RCC 7860 (cell line): ENCODE measurements around the gene VRK1.
"Not testable (repeated sequence)": the region's sequence is repeated elsewhere in the genome, so short reads cannot be mapped to it uniquely, and the experiment has no call there.

Experiments used
- DNase-seq: peaks from one replicate; pipeline ENCODE4 v3.0.0-alpha.2; 2015; ENCODE audit warnings: low spot score
- FAIRE-seq: peaks from 2 replicates; lab custom pipeline; 2012; peaks lifted over from hg19 to GRCh38; lab: Jason Lieb, UNC

VRK1 gene

DNA sequence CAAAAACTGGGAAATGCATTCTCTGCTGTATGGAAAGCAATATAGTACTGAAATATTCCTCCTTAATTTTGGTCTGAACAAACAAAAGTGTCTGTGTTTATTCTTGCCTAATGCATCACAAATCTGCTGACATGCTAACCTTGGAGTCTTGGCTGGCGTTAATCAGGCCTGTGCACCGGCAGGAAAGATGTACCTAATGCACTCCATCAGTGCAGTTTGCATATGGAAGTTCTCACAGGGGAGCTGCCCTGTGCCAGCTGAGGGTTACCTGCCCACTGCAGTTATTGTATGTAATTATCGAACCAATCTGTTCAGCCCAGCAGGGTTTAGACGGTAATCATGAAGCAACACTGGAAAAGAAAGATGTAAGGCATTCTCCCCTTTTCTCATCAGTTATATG lies 76.9 kb downstream of the VRK1 start:
- FAIRE-seq = no peak
- no peak for DNase-seq

DNA sequence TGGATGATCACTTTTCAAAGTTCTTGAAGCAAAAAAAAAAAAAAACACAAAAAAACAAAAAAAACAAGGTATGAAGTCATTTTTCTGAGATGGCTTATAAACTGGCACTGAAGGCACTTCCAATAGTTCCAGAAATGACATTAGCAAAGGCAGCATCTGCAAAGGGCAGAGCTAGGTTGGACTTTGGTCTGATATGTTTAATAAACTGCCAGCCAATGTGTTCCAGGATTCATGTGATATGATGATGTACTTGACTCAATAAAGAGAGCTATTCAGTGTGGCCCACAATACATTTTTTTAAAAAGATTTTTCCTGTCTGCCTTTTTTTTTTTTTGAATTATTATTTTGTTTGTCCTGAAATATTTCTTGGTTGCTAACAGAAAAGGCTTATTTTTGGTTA lies 79.6 kb downstream of the VRK1 start:
- DNase-seq = no peak
- FAIRE-seq = no peak

DNA sequence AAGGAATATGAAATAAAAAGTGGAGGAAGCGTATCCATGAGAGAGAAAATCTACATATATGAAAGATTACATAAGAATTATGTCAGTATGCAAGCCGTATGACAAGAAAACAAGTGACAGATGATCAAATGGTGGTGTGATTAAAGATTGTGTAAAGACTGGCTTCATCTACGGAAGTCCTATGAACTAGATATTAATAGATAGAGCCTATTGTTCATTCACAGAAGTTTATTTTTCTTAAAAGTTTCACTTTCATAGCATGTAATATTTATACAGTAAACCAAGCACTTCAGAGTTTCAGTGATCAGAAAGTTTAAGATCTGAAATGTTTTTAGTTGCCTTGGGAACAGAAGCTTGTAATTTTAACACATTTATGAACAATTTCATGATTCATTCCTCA lies 84.5 kb downstream of the VRK1 start:
- FAIRE-seq = no peak

GRCh38 chr14:96883974-96884373 lies 86.8 kb downstream of the VRK1 start:
- FAIRE-seq, DNase-seq: not testable (repeated sequence)

More for the DNA sequence above, 84.5 kb downstream of the VRK1 start:
- DNase-seq = no peak

DNA sequence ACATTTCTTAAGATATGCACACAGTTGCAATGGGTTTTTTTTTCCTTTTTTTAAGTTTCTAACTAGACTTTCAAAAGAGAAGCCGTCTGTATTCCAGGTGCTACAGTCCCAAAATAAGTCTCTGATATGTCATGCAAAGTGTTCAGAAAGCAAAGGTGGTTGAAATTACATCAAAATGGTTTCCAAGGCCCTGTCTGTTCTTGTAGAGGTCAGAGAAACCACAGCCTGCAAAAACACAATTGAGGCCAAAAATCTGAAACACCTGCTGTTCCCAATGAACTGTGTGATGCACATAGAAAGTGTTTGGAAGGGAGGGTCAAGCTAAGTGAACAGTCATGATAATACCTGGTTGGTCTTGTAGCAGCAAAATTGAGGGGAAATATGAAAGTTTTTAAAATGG lies 91.0 kb downstream of the VRK1 start:
- FAIRE-seq (no peak), DNase-seq (no peak)

- DNase-seq (no peak), FAIRE-seq (no peak)
Observed at GRCh38 chr14:96888593-96888992, 91.4 kb downstream of the VRK1 start.

DNA sequence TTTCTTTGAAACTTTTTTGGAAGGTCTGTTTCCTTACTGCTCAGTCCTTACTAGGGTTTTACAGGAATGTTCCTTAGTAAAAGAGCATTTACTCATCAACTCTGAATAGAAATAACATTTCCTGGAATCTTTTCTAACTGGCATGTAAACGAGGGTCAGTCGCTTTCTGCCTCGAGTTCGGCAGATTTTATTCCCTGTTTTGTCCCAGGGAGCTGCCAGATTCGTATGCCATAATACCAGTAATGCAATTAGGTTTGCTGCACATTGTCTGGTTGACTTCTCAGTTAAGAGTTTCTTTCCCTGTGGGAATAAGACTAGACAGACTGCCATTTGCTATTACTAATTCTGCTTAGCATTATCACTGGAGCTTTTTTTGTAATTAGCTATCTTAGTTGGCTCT lies 91.9 kb downstream of the VRK1 start:
- no peak for FAIRE-seq

DNA sequence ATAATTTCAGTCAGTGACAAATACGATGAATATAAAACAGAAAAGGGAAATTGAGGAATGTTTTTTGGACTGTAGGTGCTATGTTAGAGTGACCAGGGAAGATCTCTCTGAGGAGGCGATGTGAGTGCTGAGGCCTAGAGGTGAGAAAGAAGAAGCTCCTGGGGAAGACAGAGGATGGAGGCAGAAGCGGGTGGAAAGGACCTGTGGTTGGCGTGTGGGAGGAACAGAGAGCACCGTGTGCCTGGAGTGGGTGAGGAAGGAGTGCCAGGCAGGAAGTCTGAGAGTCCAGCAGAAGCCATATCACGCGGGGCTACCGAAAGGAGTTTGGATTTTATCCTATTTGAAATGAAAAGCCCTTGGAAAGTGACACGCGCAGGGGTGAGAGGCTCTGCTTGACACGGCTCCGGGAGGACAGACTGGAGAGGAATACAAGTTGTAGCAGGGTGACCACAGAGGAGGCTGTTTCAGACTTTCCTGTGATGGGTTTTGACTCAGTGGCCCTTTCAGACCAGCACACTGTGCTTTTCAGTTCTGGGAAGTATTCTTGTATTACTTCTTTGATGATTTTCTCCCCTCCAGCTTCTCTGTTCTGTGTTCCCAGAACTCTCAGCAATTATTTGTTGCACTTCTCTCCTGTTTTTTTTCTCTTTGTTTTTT lies 96.9 kb downstream of the VRK1 start:
- DNase-seq (no peak), FAIRE-seq (no peak)

More for the DNA sequence above, 91.9 kb downstream of the VRK1 start:
- no peak for DNase-seq

DNA sequence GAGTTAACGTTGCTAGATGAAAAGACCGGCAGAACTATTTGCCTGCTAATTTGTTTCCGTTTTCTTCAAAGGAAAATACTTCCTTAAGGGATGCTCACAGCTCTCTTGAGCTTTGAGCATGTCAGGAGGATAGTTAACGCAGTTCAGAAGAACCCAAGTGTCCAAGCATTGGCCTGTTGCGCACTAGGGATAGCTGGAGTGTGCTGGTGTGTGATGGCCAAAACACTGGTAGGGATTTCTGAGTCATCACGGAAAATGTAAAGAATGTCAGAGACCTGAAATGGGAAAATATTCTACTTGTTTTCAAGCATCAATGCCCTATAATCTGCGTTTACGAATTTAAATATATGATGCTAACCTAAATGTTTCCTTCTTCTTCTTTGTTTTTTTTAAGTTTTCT lies 97.8 kb downstream of the VRK1 start:
- no peak for FAIRE-seq
- DNase-seq = no peak

- FAIRE-seq (no peak), DNase-seq (no peak)
Observed at GRCh38 chr14:96895658-96896271, 98.6 kb downstream of the VRK1 start.

GRCh38 chr14:96897184-96897583 lies 100.0 kb downstream of the VRK1 start:
- FAIRE-seq = no peak
- DNase-seq = no peak

DNA sequence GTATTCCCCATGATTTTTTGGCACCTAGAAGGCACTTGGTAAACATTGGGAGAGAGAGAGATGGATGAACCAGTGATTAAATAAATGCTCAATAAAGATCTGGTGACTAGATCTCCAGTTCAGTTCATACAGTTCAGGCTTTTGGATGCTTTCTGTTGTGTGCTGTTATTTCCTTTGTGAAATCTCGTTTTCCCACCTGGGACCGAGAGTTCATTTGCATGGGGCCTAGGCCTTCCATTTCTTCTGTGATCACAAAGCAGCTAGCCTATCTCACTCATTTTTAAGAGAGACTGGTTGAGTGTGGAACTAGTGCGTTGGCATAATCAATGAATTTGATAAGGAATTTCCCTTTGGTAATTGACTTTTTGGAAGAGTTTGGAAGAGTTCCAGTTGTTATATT lies 104.0 kb downstream of the VRK1 start:
- no peak for FAIRE-seq
- no peak for DNase-seq

- DNase-seq (no peak), FAIRE-seq (no peak)
Observed at GRCh38 chr14:96902004-96902403, 104.8 kb downstream of the VRK1 start.

DNA sequence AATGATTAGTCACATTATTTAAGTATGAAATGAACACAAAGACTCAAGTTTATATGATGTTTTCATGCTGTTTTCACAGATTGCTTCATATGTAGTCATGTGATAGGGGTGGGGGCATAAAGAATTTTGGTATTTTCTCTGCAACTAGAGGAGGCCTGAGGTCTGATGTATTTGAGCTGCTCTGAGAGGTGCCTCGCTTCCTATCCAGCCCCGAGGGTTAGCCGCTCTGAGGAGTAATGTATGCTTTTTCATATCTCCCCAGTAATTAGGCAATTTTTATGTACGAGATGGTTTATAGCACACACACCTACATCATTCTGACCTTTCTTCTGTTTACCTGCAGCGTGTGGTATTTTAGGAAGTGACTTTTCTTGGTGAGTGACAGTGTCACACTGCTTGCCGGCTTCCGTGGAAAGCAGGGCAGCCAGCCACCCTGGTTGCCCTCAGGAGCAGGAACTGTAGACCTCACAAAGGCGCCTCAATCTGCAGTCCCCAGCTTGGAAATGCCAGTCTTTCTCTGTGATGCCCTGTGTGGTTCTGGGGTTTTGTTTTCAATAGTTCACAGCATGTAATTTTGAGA lies 106.4 kb downstream of the VRK1 start:
- DNase-seq (no peak), FAIRE-seq (no peak)

- no peak for FAIRE-seq
- DNase-seq = no peak
Observed at GRCh38 chr14:96904201-96904600, 107.0 kb downstream of the VRK1 start.

GRCh38 chr14:96905065-96905464 lies 107.9 kb downstream of the VRK1 start:
- no peak for FAIRE-seq

DNA sequence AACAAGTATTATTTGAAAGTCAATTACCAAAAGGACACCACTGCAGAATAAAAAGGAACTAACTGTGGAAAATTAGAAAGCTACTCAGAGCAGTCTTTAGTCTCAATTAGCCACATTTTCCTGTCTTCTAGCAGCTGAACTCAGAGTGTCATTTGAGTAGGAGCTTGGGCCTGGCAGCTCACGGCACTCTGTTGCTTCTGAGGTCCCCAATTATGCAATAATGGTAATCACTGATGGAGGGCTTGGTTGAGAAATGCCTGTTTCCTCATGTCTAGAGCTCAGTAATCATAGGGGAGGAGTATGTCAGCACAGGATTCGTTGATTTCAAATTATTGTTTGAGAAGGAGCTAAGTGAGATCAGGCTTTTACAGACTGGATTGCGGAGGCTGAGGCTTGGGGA lies 108.6 kb downstream of the VRK1 start:
- DNase-seq (no peak), FAIRE-seq (no peak)

More at GRCh38 chr14:96905065-96905464, 107.9 kb downstream of the VRK1 start:
- no peak for DNase-seq

- DNase-seq (no peak), FAIRE-seq (no peak)
Observed at GRCh38 chr14:96906434-96906833, 109.3 kb downstream of the VRK1 start.

DNA sequence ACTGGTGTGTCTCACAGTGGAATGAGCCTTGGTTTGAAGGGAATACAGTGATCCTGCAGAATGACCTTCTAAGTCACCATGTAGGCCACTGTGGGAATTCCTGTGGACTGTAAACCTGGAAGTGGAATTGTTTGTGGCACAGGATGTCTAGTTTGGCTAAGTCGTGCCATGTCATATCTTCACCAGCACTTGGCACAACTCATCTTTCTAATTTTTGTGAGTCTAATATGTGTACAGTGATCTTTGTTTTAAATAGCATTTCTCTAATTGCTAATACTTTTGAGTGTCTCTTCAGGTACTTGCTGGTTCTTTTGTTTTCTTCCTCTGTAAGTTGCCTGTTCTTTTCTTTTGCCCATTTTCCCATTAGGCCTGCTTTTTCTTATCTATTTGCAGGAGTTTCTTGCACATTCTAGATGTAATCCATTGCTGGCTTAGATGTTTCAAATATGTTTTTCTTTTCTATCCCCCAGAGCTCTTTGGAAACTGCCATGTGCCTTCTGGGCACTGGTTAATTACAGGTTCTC lies 112.7 kb downstream of the VRK1 start:
- no peak for FAIRE-seq

DNA sequence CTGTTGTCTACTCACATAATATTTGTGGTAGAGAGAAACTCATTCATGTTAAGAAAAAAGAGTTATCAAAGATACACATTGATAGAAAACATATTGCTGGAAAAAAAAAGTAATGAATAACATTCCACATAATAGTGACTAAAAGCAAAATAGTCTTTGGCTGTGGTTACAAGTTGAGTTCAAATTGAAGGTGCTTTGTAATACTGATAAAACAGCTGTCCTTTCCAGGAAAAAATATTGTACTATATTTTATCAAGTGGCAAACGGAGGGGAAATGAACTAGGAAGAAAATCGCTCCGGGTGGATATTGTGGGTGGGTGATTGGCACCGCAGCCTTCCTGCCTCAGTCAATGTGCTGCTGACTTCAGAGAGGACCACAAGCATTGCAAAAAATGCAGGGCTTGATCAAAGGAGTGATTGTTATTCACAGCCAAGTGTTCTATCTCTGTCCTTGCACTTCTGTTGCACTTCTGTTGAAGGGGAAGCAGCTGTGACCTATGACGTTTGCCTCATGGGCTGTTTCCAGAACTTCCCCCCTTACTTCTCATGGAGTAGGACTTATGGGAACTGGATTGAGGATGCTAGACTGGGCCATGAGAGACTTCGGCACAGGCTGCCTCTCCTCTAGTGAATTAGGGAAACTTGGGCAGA lies 114.4 kb downstream of the VRK1 start:
- DNase-seq (no peak), FAIRE-seq (no peak)

More for the DNA sequence above, 112.7 kb downstream of the VRK1 start:
- DNase-seq = no peak

DNA sequence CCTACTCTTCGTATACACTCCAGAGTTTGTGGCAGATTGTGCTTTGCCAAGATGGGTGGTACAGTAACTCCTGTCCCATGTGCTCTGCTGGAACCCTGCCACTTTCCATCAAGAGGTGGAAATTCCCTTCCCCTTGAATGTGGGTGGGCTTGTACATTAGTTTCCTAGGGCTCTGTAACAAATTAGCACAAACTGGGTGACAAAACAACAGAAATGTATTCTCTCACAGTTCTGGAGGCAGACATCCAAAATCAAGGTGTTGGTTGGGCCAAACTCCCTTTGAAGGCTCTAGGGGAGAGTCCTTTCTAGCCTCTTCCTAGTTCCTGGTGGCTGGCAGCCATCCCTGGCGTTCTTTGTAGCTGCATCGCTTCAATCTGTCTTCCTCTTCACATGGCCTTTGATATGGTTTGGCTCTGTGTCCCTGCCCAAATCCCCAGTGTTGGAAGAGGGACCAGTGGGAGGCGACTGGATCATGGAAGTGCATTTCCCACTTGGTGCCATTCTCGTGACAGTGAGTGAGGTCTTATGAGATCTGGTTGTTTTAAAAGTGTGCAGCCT lies 117.5 kb downstream of the VRK1 start:
- DNase-seq (no peak), FAIRE-seq (no peak)
